Natural killer cell (primary cell): ENCODE data around the gene HTRA1. TPM values are rescaled to one million over a fixed set of nuclear protein-coding genes. Genes with fewer than 3 reads are reported as not detected.

ENCODE experiments used
- ATAC-seq, 3 donors: fragments of 150-1000 bp in 2 of 3; fragments of 200-7000 bp in 1 of 3; cut with Tn5 transposase; 1 replicate in 1 of 3; 2 replicates in 2 of 3; pipeline ENCODE4 v1.10.0; 2021; ENCODE audit warnings: mild to moderate bottlenecking in 2 of 3, moderate library complexity in 2 of 3
- DNase-seq, 2 donors: peaks; one replicate each; pipeline versions ENCODE4 v3.0.0 to v3.0.0-alpha.2; 2013 to 2021; ENCODE audit warnings: mixed read lengths in 1 of 2
- H3K27ac ChIP-seq: one replicate; pipeline ENCODE4 v1.5.1; 2013; ENCODE audit warnings: mild to moderate bottlenecking, low read length
- H3K27me3 ChIP-seq: one replicate; pipeline ENCODE4 v1.6.1; 2013; ENCODE audit warnings: low read length; ENCODE audit not compliant: control insufficient read depth, insufficient read depth
- H3K36me3 ChIP-seq: one replicate; pipeline ENCODE4 v1.6.1; 2013; ENCODE audit warnings: low read length; ENCODE audit not compliant: control insufficient read depth, insufficient read depth
- H3K4me1 ChIP-seq: one replicate; pipeline ENCODE4 v1.6.1; 2013; ENCODE audit warnings: low read length; ENCODE audit not compliant: control insufficient read depth, insufficient read depth
- H3K4me3 ChIP-seq: one replicate; pipeline ENCODE4 v1.5.1; 2013; ENCODE audit warnings: low read length
- H3K9me3 ChIP-seq: one replicate; pipeline ENCODE4 v1.6.1; 2013; ENCODE audit warnings: low read length; ENCODE audit not compliant: control insufficient read depth, insufficient read depth
- H3K27ac Mint-ChIP-seq, 2 donors: one replicate each; pipeline ENCODE4 v1.8.0; 2022; ENCODE audit warnings: mild to moderate bottlenecking in 2 of 2, mixed read lengths in 2 of 2, moderate library complexity in 1 of 2
- H3K27me3 Mint-ChIP-seq, 2 donors: one replicate each; pipeline ENCODE4 v1.8.0; 2022; ENCODE audit warnings: low read depth in 2 of 2, mixed read lengths in 2 of 2
- H3K36me3 Mint-ChIP-seq: one replicate; pipeline ENCODE4 v1.8.0; 2022; ENCODE audit warnings: mixed read lengths
- H3K4me1 Mint-ChIP-seq, 2 donors: one replicate each; pipeline ENCODE4 v1.8.0; 2022; ENCODE audit warnings: mixed read lengths in 2 of 2
- H3K4me3 Mint-ChIP-seq: one replicate; pipeline ENCODE4 v1.8.0; 2022; ENCODE audit warnings: mild to moderate bottlenecking, moderate library complexity, mixed read lengths
- H3K9me3 Mint-ChIP-seq, 2 donors: one replicate each; pipeline ENCODE4 v1.8.0; 2022; ENCODE audit warnings: mixed read lengths in 2 of 2
- CTCF ChIP-seq: fragments of 200-600 bp; IDR thresholded peaks from one replicate; pipeline ENCODE4 v1.8.0; 2022; ENCODE audit warnings: antibody characterized with exemption
- WGBS: methylation state at CpG from one replicate; pipeline ENCODE4 v1.1.7; 2013; ENCODE audit warnings: missing lambda C conversion rate; ENCODE audit not compliant: insufficient coverage; 5-methylcytosine and 5-hydroxymethylcytosine counted together
- intact Hi-C: fragments of 100-400 bp; cut with micrococcal nuclease; formaldehyde crosslinking; loops from one replicate; pipeline ENCODE4 v1.14.2; 2022
- total RNA-seq, 4 donors: library from RNA; stranded (reverse); fragments of 120-200 nt in 1 of 4; gene quantifications; one replicate each; pipeline versions ENCODE4 v1.2.3 to v1.2.4, GENCODE V29; 2013 to 2022

HTRA1 gene
- total RNA-seq, 3 donors from 2014 or later (not counting 1 experiment from before 2014, with no cell fraction given), result not detected

DNA sequence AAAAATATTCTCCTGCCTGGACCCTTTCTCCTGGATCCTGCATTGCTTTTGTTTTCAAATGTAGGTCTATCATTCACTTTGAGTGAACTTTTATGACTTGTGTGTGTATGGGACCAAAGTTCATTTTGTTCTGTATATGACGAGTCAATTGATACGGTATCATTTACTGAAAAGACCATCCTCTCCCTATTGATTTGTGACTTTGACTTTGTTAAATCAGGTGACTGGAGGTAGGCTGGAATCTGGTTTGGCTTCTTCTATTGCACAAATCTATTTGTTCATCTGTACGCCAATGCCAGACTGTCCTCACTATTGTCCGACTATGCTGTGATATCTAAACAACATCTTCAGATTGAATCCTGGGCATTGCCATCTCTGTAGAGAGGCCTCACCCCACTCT is 12.2 kb upstream of the HTRA1 start:
- no peak overlapping the region for H3K27ac ChIP-seq
- no peak overlapping the region for H3K27ac Mint-ChIP-seq
- DNase-seq, result no peak
- H3K9me3 ChIP-seq, result no peaks in the 10 kb centered on the region
- H3K4me1 Mint-ChIP-seq, result no peaks in the 10 kb centered on the region
- 100% methylated on average over 2 of the region's 4 CpGs for WGBS
- no peaks in the 10 kb centered on the region for H3K36me3 Mint-ChIP-seq
- no peak overlapping the region for H3K4me3 ChIP-seq
- TF ChIP-seq CTCF, result no peak
- ATAC-seq, result no peak
- H3K4me3 Mint-ChIP-seq, result no peak overlapping the region
- no peaks in the 10 kb centered on the region for H3K9me3 Mint-ChIP-seq
- no peaks in the 10 kb centered on the region for H3K36me3 ChIP-seq
- no peaks in the 10 kb centered on the region for H3K4me1 ChIP-seq
- intact Hi-C loops, result no loop called here
- no peaks in the 10 kb centered on the region for H3K27me3 ChIP-seq
- H3K27me3 Mint-ChIP-seq, result peaks cover 20 to 22% of the 10 kb centered on the region in 2 donors

DNA sequence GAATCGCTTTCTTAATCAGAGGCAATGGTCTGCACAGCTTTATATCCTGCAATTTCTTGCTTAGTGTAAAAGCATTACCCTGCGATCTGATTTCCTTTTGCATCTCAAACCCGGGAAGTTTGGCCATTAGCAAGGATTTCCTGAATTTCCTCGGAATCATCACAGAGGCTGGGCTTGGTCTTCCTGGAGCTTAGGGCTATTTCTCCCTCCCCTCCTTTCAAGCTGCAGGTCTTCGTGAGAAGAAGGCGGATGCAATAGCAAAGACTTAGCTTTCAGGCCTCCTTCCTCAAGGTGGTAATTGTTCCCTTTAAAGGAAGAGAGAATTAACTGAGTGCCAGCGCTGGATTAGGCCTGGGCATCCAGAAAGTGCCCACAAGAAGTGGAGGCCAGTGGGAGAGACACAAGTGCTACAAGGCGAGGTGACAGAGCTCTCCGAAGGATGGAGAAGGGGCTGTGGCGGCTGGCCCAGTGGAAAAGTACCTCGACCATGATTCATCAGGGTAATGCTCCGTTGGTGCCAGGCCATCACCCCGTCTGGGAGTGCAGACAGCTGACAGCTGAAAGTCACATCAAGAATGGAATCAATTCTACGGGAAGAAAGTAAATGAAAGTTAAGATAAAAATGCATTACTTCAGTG is 10.9 kb upstream of the HTRA1 start:
- H3K27me3 Mint-ChIP-seq, result peaks cover 18 to 21% of the 10 kb centered on the region in 2 donors
- no peaks in the 10 kb centered on the region for H3K4me1 ChIP-seq
- H3K4me3 ChIP-seq, result no peak overlapping the region
- no peaks in the 10 kb centered on the region for H3K4me1 Mint-ChIP-seq
- no peak for ATAC-seq
- H3K36me3 Mint-ChIP-seq, result no peaks in the 10 kb centered on the region
- TF ChIP-seq CTCF, result no peak
- DNase-seq, result no peak
- 69% methylated on average over 14 of the region's 14 CpGs for WGBS
- intact Hi-C loops, result no loop called here
- no peak overlapping the region for H3K27ac Mint-ChIP-seq
- no peak overlapping the region for H3K4me3 Mint-ChIP-seq
- no peak overlapping the region for H3K27ac ChIP-seq
- H3K36me3 ChIP-seq, result no peaks in the 10 kb centered on the region
- no peaks in the 10 kb centered on the region for H3K27me3 ChIP-seq
- no peaks in the 10 kb centered on the region for H3K9me3 Mint-ChIP-seq
- H3K9me3 ChIP-seq, result no peaks in the 10 kb centered on the region

DNA sequence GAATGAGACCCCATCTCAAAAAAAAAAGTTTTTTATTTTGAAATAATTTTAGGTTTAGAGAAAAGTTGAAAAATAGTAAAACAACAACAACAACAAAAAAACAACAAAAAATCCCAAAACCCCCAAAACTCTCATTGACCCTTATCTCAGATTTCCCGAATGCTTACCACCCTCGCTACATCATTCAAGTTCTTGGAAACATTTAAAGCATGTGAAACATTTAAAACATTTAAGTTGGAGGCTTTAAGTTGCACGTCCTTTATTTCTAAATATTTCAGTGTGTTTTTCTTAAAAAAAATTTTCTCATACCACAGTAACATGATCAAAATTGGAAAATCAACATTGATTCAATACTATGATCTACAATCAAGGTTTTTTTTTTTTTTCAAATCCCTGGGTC is 7.3 kb upstream of the HTRA1 start:
- no peak overlapping the region for H3K4me3 ChIP-seq
- H3K27me3 ChIP-seq, result peaks cover 12% of the 10 kb centered on the region
- H3K9me3 ChIP-seq, result no peaks in the 10 kb centered on the region
- no peak overlapping the region for H3K27ac Mint-ChIP-seq
- no peaks in the 10 kb centered on the region for H3K4me1 Mint-ChIP-seq
- 87% methylated on average over 2 of the region's 3 CpGs for WGBS
- DNase-seq, result no peak
- no peaks in the 10 kb centered on the region for H3K36me3 Mint-ChIP-seq
- no peaks in the 10 kb centered on the region for H3K36me3 ChIP-seq
- H3K4me3 Mint-ChIP-seq, result no peak overlapping the region
- H3K9me3 Mint-ChIP-seq, result no peaks in the 10 kb centered on the region
- H3K4me1 ChIP-seq, result no peaks in the 10 kb centered on the region
- no peak for TF ChIP-seq CTCF
- ATAC-seq, result no peak
- no peak overlapping the region for H3K27ac ChIP-seq
- H3K27me3 Mint-ChIP-seq, result peaks cover 35 to 46% of the 10 kb centered on the region in 2 donors
- intact Hi-C loops, result no loop called here

- no peak within 1 kb of the TSS for H3K27ac ChIP-seq
- Mint-ChIP-seq H3K36me3 (no peaks in the 10 kb centered on the region), H3K4me1 (no peaks in the 10 kb centered on the region), H3K27me3 (peaks cover 37 to 49% of the 10 kb centered on the region in 2 donors), H3K27ac (no peak within 1 kb of the TSS), H3K9me3 (no peaks in the 10 kb centered on the region), H3K4me3 (no peak within 1 kb of the TSS)
- WGBS, result 75% methylated on average over 7 of the region's 7 CpGs
- peaks cover 17% of the 10 kb centered on the region for H3K27me3 ChIP-seq
- H3K4me1 ChIP-seq, result no peaks in the 10 kb centered on the region
- intact Hi-C loops, result no loop called here
- no peaks in the 10 kb centered on the region for H3K9me3 ChIP-seq
- no peaks in the 10 kb centered on the region for H3K36me3 ChIP-seq
- H3K4me3 ChIP-seq, result no peak within 1 kb of the TSS
- ATAC-seq, result no peak
- DNase-seq, result no peak
- no peak for TF ChIP-seq CTCF
Measured at GRCh38 chr10:122454603-122455080, 6.7 kb upstream of the HTRA1 start, which contains the start of gene ARMS2. TSS of gene ARMS2 (plus strand) at chr10:122454653. CDS start at chr10:122454728, 75 bp downstream.
